ENCODE measurements around the gene UVRAG. TPM values are rescaled to one million over a fixed set of nuclear protein-coding genes. Genes with fewer than 3 reads are reported as not detected.

The UVRAG gene
- total RNA-seq, 1 donor from 2014 or later = 18.6 TPM

- Mint-ChIP-seq H3K4me3 (no peak overlapping the region), H3K4me1 (ENCODE audit: low read depth) (peaks cover 15% of the 10 kb centered on the region), H3K36me3 (ENCODE audit: low read depth) (peaks cover 7% of the 10 kb centered on the region), H3K27ac (no peak overlapping the region), H3K9me3 (no peaks in the 10 kb centered on the region), H3K27me3 (ENCODE audit: insufficient read depth) (no peaks in the 10 kb centered on the region)
- no peak for DNase-seq (ENCODE audit: low spot score)
- intact Hi-C loops (cut with micrococcal nuclease) = no loop called here
These were observed 5.6 kb downstream of the UVRAG start for GRCh38 chr11:75820645-75821044.

DNA sequence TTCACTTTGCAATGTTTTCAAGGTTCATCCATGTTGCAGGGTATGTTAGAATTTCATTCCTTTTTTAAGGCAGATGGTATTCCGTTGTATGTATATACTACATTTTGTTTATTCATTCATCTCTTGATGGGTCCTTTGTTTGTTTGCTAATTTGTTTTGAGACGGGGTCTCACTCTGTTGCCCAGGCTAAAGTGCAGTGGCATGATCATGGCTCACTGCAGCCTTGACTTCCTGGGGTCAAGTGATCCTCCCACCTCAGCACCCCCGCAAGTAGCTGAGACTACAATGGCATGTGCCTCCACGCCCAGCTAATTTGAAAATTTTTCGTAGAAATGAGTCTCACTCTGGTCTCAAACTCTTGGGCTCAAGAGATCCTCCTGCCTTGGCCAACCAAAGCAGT is 6.2 kb downstream of the UVRAG start:
- H3K27me3 Mint-ChIP-seq (ENCODE audit: insufficient read depth) = no peaks in the 10 kb centered on the region
- no peak overlapping the region for H3K4me3 Mint-ChIP-seq
- no peak for DNase-seq (ENCODE audit: low spot score)
- H3K4me1 Mint-ChIP-seq (ENCODE audit: low read depth) = peaks cover 15% of the 10 kb centered on the region
- no peaks in the 10 kb centered on the region for H3K9me3 Mint-ChIP-seq
- peak overlapping the region; percentile 48 for H3K27ac Mint-ChIP-seq
- H3K36me3 Mint-ChIP-seq (ENCODE audit: low read depth) = peaks cover 7% of the 10 kb centered on the region
- intact Hi-C loops (cut with micrococcal nuclease) = no loop called here

DNA sequence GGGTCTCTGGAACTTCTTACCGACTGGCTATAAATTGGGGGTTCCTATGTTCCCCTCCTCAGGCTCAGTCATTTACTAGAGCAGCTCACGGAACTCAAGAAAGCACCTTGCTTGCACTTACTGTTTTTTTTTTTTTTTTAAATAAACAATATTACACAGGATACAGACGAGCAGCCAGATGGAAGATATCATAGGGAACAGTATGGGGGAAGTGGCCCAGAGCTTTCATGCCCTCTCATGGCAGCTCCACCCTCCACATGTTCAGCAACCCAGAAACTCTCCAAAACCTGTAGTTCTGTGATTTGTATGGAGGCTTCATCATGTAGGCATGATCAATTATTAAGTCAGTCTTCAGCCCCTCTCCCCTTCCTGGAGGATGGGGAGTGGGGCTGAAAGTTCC is 7.5 kb downstream of the UVRAG start:
- intact Hi-C loops (cut with micrococcal nuclease) = no loop called here
- Mint-ChIP-seq H3K27ac (no peak overlapping the region), H3K36me3 (ENCODE audit: low read depth) (peaks cover 7% of the 10 kb centered on the region), H3K4me3 (no peak overlapping the region), H3K4me1 (ENCODE audit: low read depth) (peaks cover 21% of the 10 kb centered on the region), H3K9me3 (no peaks in the 10 kb centered on the region), H3K27me3 (ENCODE audit: insufficient read depth) (no peaks in the 10 kb centered on the region)
- DNase-seq (ENCODE audit: low spot score) = no peak

GRCh38 chr11:75823415-75823814 is 8.4 kb downstream of the UVRAG start:
- H3K27ac Mint-ChIP-seq = no peak overlapping the region
- peaks cover 7% of the 10 kb centered on the region for H3K36me3 Mint-ChIP-seq (ENCODE audit: low read depth)
- peaks cover 16% of the 10 kb centered on the region for H3K4me1 Mint-ChIP-seq (ENCODE audit: low read depth)
- no peak for DNase-seq (ENCODE audit: low spot score)
- H3K27me3 Mint-ChIP-seq (ENCODE audit: insufficient read depth) = no peaks in the 10 kb centered on the region
- no peak overlapping the region for H3K4me3 Mint-ChIP-seq
- no peaks in the 10 kb centered on the region for H3K9me3 Mint-ChIP-seq
- intact Hi-C loops (cut with micrococcal nuclease) = no loop called here

- Mint-ChIP-seq H3K27ac (no peak overlapping the region), H3K4me1 (ENCODE audit: low read depth) (peaks cover 16% of the 10 kb centered on the region), H3K4me3 (no peak overlapping the region), H3K9me3 (no peaks in the 10 kb centered on the region), H3K27me3 (ENCODE audit: insufficient read depth) (no peaks in the 10 kb centered on the region), H3K36me3 (ENCODE audit: low read depth) (peaks cover 7% of the 10 kb centered on the region)
- DNase-seq (ENCODE audit: low spot score) = no peak
- intact Hi-C loops (cut with micrococcal nuclease) = no loop called here
These were observed 8.9 kb downstream of the UVRAG start for GRCh38 chr11:75823946-75824345.

- peaks cover 16% of the 10 kb centered on the region for H3K4me1 Mint-ChIP-seq (ENCODE audit: low read depth)
- peaks cover 5% of the 10 kb centered on the region for H3K36me3 Mint-ChIP-seq (ENCODE audit: low read depth)
- DNase-seq (ENCODE audit: low spot score) = no peak
- no peaks in the 10 kb centered on the region for H3K27me3 Mint-ChIP-seq (ENCODE audit: insufficient read depth)
- H3K4me3 Mint-ChIP-seq = no peak overlapping the region
- intact Hi-C loops (cut with micrococcal nuclease) = no loop called here
- H3K9me3 Mint-ChIP-seq = no peaks in the 10 kb centered on the region
- H3K27ac Mint-ChIP-seq = no peak overlapping the region
These were observed 11.6 kb downstream of the UVRAG start for GRCh38 chr11:75826461-75827230.

DNA sequence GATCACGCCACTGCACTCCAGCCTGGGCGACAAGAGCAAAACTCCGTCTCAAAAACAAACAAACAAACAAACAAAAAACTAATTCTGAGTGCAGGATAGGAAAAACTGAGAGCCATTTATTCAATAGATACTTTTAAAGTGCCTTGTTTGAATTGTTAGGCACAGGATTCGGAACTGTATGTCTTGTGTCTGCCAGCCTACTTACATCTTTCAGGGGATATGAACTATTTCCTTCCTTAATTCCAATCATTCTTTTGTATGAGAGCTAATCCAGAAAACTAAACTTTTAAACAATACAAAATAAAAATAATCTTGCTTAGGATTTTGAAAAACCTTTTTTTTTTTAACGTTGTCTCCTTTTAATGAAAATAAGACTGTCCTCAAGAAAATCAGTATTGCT is 12.6 kb downstream of the UVRAG start:
- intact Hi-C loops (cut with micrococcal nuclease) = no loop called here
- no peaks in the 10 kb centered on the region for H3K27me3 Mint-ChIP-seq (ENCODE audit: insufficient read depth)
- H3K4me1 Mint-ChIP-seq (ENCODE audit: low read depth) = peaks cover 16% of the 10 kb centered on the region
- H3K9me3 Mint-ChIP-seq = no peaks in the 10 kb centered on the region
- H3K27ac Mint-ChIP-seq = no peak overlapping the region
- DNase-seq (ENCODE audit: low spot score) = no peak
- H3K4me3 Mint-ChIP-seq = no peak overlapping the region
- peaks cover 5% of the 10 kb centered on the region for H3K36me3 Mint-ChIP-seq (ENCODE audit: low read depth)

- no peaks in the 10 kb centered on the region for H3K27me3 Mint-ChIP-seq (ENCODE audit: insufficient read depth)
- DNase-seq (ENCODE audit: low spot score) = no peak
- H3K27ac Mint-ChIP-seq = no peak overlapping the region
- peaks cover 7% of the 10 kb centered on the region for H3K4me1 Mint-ChIP-seq (ENCODE audit: low read depth)
- peaks cover 3% of the 10 kb centered on the region for H3K36me3 Mint-ChIP-seq (ENCODE audit: low read depth)
- H3K9me3 Mint-ChIP-seq = no peaks in the 10 kb centered on the region
- no peak overlapping the region for H3K4me3 Mint-ChIP-seq
- intact Hi-C loops (cut with micrococcal nuclease) = no loop called here
These were observed 17.0 kb downstream of the UVRAG start for GRCh38 chr11:75831915-75832502.

DNA sequence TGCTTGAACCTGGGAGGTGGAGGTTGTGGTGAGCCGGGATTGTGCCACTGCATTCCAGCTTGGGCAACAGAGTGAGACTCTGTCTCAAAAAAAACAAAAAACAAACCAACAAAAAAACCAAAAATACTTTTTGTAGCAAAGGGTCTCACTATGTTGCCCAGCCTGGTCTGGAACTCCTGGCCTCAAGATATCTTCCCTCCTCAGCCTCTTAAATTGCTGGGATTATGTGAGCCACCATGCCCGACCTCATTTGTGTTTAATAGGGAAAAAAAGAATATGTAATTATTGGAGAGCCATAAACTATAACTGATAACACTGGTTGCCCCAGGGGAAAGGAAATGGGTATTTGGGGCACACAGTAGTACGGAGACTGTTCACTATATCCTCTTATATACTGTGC is 19.7 kb downstream of the UVRAG start:
- no peak overlapping the region for H3K27ac Mint-ChIP-seq
- DNase-seq (ENCODE audit: low spot score) = no peak
- no peaks in the 10 kb centered on the region for H3K9me3 Mint-ChIP-seq
- H3K36me3 Mint-ChIP-seq (ENCODE audit: low read depth) = peaks cover 3% of the 10 kb centered on the region
- no peaks in the 10 kb centered on the region for H3K27me3 Mint-ChIP-seq (ENCODE audit: insufficient read depth)
- peaks cover 6% of the 10 kb centered on the region for H3K4me1 Mint-ChIP-seq (ENCODE audit: low read depth)
- intact Hi-C loops (cut with micrococcal nuclease) = no loop called here
- no peak overlapping the region for H3K4me3 Mint-ChIP-seq

- Mint-ChIP-seq H3K9me3 (no peaks in the 10 kb centered on the region), H3K27ac (no peak overlapping the region), H3K4me3 (no peak overlapping the region), H3K4me1 (ENCODE audit: low read depth) (peaks cover 6% of the 10 kb centered on the region), H3K36me3 (ENCODE audit: low read depth) (peaks cover 3% of the 10 kb centered on the region), H3K27me3 (ENCODE audit: insufficient read depth) (no peaks in the 10 kb centered on the region)
- DNase-seq (ENCODE audit: low spot score) = no peak
- intact Hi-C loops (cut with micrococcal nuclease) = no loop called here
These were observed 21.4 kb downstream of the UVRAG start for GRCh38 chr11:75836417-75836816.

DNA sequence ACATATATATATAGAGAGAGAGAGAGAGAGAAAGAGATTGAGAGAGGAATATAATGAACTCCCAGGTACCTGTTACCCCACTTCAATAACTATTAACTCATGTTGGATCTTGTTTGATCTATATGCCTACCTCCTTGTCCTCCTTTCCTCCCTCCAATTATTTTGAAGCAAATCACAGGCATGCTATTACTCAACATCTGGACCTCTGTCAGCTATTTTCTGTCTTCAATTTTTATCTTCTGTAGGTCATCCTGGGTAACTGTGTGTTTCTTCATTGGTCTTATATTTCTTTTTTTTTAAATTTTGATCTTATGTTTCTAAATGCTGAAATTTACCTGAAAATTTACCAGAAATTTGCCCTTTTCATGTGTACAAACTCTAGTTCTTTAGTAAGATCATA is 24.8 kb downstream of the UVRAG start:
- H3K36me3 Mint-ChIP-seq (ENCODE audit: low read depth) = peaks cover 4% of the 10 kb centered on the region
- H3K4me3 Mint-ChIP-seq = no peak overlapping the region
- H3K4me1 Mint-ChIP-seq (ENCODE audit: low read depth) = peaks cover 6% of the 10 kb centered on the region
- no peak overlapping the region for H3K27ac Mint-ChIP-seq
- intact Hi-C loops (cut with micrococcal nuclease) = no loop called here
- H3K27me3 Mint-ChIP-seq (ENCODE audit: insufficient read depth) = no peaks in the 10 kb centered on the region
- no peaks in the 10 kb centered on the region for H3K9me3 Mint-ChIP-seq
- DNase-seq (ENCODE audit: low spot score) = no peak

- no peaks in the 10 kb centered on the region for H3K9me3 Mint-ChIP-seq
- H3K27ac Mint-ChIP-seq = no peak overlapping the region
- H3K27me3 Mint-ChIP-seq (ENCODE audit: insufficient read depth) = no peaks in the 10 kb centered on the region
- no peak overlapping the region for H3K4me3 Mint-ChIP-seq
- peaks cover 6% of the 10 kb centered on the region for H3K4me1 Mint-ChIP-seq (ENCODE audit: low read depth)
- H3K36me3 Mint-ChIP-seq (ENCODE audit: low read depth) = peaks cover 3% of the 10 kb centered on the region
- intact Hi-C loops (cut with micrococcal nuclease) = no loop called here
- DNase-seq (ENCODE audit: low spot score) = no peak
These were observed 25.5 kb downstream of the UVRAG start for GRCh38 chr11:75840522-75840921.

DNA sequence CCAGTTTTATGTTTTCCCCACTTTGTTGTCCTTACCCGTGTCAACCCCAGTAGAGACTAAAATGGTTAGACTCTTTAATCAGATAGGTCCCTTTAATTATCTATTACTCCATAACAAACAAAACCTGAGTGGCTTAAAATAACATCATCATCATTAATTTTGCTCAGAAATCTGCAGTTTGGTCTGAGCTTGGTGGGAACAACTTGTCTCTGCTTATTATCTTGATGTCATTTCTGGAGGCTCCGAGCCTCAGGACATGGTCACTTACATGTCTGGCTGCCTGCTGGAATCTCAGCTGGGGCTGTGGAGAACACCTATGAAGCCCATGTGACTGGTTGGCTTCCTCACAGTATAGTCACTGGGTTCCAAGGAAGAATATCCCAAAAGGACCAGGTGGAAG is 26.7 kb downstream of the UVRAG start:
- intact Hi-C loops (cut with micrococcal nuclease) = no loop called here
- Mint-ChIP-seq H3K36me3 (ENCODE audit: low read depth) (peaks cover 3% of the 10 kb centered on the region), H3K4me1 (ENCODE audit: low read depth) (no peaks in the 10 kb centered on the region), H3K4me3 (no peak overlapping the region), H3K9me3 (no peaks in the 10 kb centered on the region), H3K27ac (no peak overlapping the region), H3K27me3 (ENCODE audit: insufficient read depth) (no peaks in the 10 kb centered on the region)
- DNase-seq (ENCODE audit: low spot score) = no peak
